A549 (cell line): ENCODE results near the gene COL7A1. TPM values are rescaled to one million over a fixed set of nuclear protein-coding genes. Genes with fewer than 3 reads are reported as not detected.
"Not testable (repeated sequence)": the region's sequence is repeated elsewhere in the genome, so short reads cannot be mapped to it uniquely, and the experiment has no call there.

Experiments
- ATAC-seq, 2 experiments: fragments of 200-7000 bp in 1 of 2; fragments of >200 bp in 1 of 2; cut with Nextera tagmentation in 1 of 2; cut with Tn5 transposase in 1 of 2; 3 replicates each; pipeline versions ENCODE4 v1.8.0 to v1.9.1; 2018 to 2020; ENCODE audit warnings: mild to moderate bottlenecking in 1 of 2, moderate library complexity in 1 of 2
- CTCF ChIA-PET: fragments of 300-600 bp; sonication (Branson Sonifier 250); formaldehyde crosslinking; extraction: SDS; loops from one replicate; lab custom pipeline; 2021; ENCODE audit warnings: antibody characterized with exemption, inconsistent platforms; lab: Yijun Ruan, JAX
- POLR2A ChIA-PET: fragments of 350-600 bp; formaldehyde crosslinking; extraction: SDS; loops from one replicate; lab custom pipeline; 2021; ENCODE audit warnings: antibody characterized with exemption, inconsistent platforms; lab: Yijun Ruan, JAX
- DNase-seq, 2 experiments: peaks; one replicate each; pipeline versions ENCODE4 v3.0.0 to v3.0.0-alpha.2; 2011 to 2016; ENCODE audit warnings: low read depth in 1 of 2, low spot score in 1 of 2
- FAIRE-seq: peaks from 2 replicates; lab custom pipeline; 2011; peaks lifted over from hg19 to GRCh38; lab: Jason Lieb, UNC
- H3K27ac ChIP-seq, 2 experiments: fragments of >200 bp; sonication (Bioruptor Twin); formaldehyde crosslinking; 3 replicates each; pipeline ENCODE4 v1.5.1; 2016 to 2017
- H3K4me1 ChIP-seq: fragments of >200 bp; sonication (Bioruptor Twin); formaldehyde crosslinking; 3 replicates; pipeline ENCODE4 v1.6.1; 2016
- H3K4me2 ChIP-seq: fragments of >200 bp; sonication (Bioruptor Twin); formaldehyde crosslinking; 3 replicates; pipeline ENCODE4 v1.6.1; 2016
- H3K4me3 ChIP-seq: fragments of >200 bp; sonication (Bioruptor Twin); formaldehyde crosslinking; 3 replicates; pipeline ENCODE4 v1.5.1; 2016
- H3K9me3 ChIP-seq: fragments of >200 bp; sonication (Bioruptor Twin); formaldehyde crosslinking; 3 replicates; pipeline ENCODE4 v1.6.1; 2016
- BCL3 ChIP-seq: fragments of >200 bp; sonication (Bioruptor Twin); formaldehyde crosslinking; IDR thresholded peaks from 3 replicates; pipeline ENCODE4 v1.6.1; 2016
- CBX2 ChIP-seq: fragments of 200-600 bp; sonication (generic); IDR thresholded peaks from 2 replicates; pipeline ENCODE4 v1.6.1; 2016; ENCODE audit warnings: low read depth, mild to moderate bottlenecking, borderline replicate concordance
- CEBPB ChIP-seq, 2 experiments: fragments of >200 bp in 1 of 2; sonication (Bioruptor Twin) in 1 of 2; formaldehyde crosslinking in 1 of 2; IDR thresholded peaks; 2 replicates each; pipeline ENCODE4 v1.6.1; 2012 to 2016
- CHD2 ChIP-seq: fragments of 150-350 bp; IDR thresholded peaks from 2 replicates; pipeline ENCODE4 v1.6.1; 2014; ENCODE audit warnings: low read length; ENCODE audit not compliant: partially characterized antibody
- CTCF ChIP-seq: fragments of >200 bp; sonication (Bioruptor Twin); formaldehyde crosslinking; IDR thresholded peaks from 3 replicates; pipeline ENCODE4 v1.5.1; 2016
- EHF ChIP-seq: fragments of 250-450 bp; sonication (Bioruptor Pico); IDR thresholded peaks from 2 replicates; pipeline ENCODE4 v1.5.0; 2020; ENCODE audit warnings: mild to moderate bottlenecking
- EHMT2 ChIP-seq: fragments of 200-600 bp; sonication (generic); IDR thresholded peaks from 2 replicates; pipeline ENCODE4 v1.6.1; 2016; ENCODE audit warnings: antibody characterized with exemption, low read depth, mild to moderate bottlenecking, moderate library complexity
- ELK1 ChIP-seq: fragments of 150-350 bp; IDR thresholded peaks from 2 replicates; pipeline ENCODE4 v1.6.1; 2014; ENCODE audit warnings: low read depth, mild to moderate bottlenecking, low read length
- HDAC2 ChIP-seq: fragments of 200-600 bp; sonication (generic); IDR thresholded peaks from 2 replicates; pipeline ENCODE4 v1.6.1; 2016
- HOXB13 ChIP-seq: fragments of 250-450 bp; sonication (Bioruptor Pico); IDR thresholded peaks from 2 replicates; pipeline ENCODE4 v1.5.0; 2020; ENCODE audit warnings: low read depth, mild to moderate bottlenecking, moderate library complexity
- HOXB5 ChIP-seq: fragments of 250-450 bp; sonication (Bioruptor Pico); IDR thresholded peaks from 2 replicates; pipeline ENCODE4 v1.5.0; 2020; ENCODE audit warnings: mild to moderate bottlenecking, moderate library complexity
- JUNB ChIP-seq: fragments of >200 bp; sonication (Bioruptor Twin); formaldehyde crosslinking; IDR thresholded peaks from 2 replicates; pipeline ENCODE4 v1.6.1; 2016
- KDM1A ChIP-seq: fragments of 200-600 bp; sonication (generic); IDR thresholded peaks from 2 replicates; pipeline ENCODE4 v1.6.1; 2016; ENCODE audit warnings: low read depth, mild to moderate bottlenecking
- NPAS2 ChIP-seq: fragments of 250-450 bp; sonication (Bioruptor Pico); IDR thresholded peaks from 2 replicates; pipeline ENCODE4 v1.8.0; 2022; ENCODE audit warnings: mild to moderate bottlenecking, moderate library complexity, borderline replicate concordance
- PBX3 ChIP-seq: IDR thresholded peaks from 2 replicates; pipeline ENCODE4 v1.6.1; 2012
- POLR2A ChIP-seq: IDR thresholded peaks from 2 replicates; pipeline ENCODE4 v1.6.1; 2012; ENCODE audit warnings: mild to moderate bottlenecking, low read length
- RFX5 ChIP-seq: fragments of 450-650 bp; IDR thresholded peaks from 2 replicates; pipeline ENCODE4 v1.7.1; 2014; ENCODE audit warnings: antibody characterized with exemption, mild to moderate bottlenecking, moderate library complexity
- RNF2 ChIP-seq: fragments of 200-600 bp; sonication (generic); IDR thresholded peaks from 2 replicates; pipeline ENCODE4 v1.6.1; 2016; ENCODE audit warnings: low read depth, mild to moderate bottlenecking, antibody characterized with exemption, moderate library complexity, borderline replicate concordance
- ZFP36 ChIP-seq: fragments of 450-650 bp; IDR thresholded peaks from 2 replicates; pipeline ENCODE4 v1.6.1; 2014; ENCODE audit warnings: borderline replicate concordance; ENCODE audit not compliant: partially characterized antibody
- ZNF302 ChIP-seq: fragments of 250-450 bp; sonication (Bioruptor Pico); IDR thresholded peaks from 2 replicates; pipeline ENCODE4 v1.9.0; 2021; ENCODE audit warnings: inconsistent platforms, mild to moderate bottlenecking, moderate library complexity
- WGBS: methylation state at CpG from one replicate; pipeline ENCODE4 v1.1.6; 2017; ENCODE audit errors: missing lambda C conversion rate; 5-methylcytosine and 5-hydroxymethylcytosine counted together
- polyA plus RNA-seq, 4 experiments: library from polyadenylated mRNA; depleted of rRNA in 3 of 4; stranded (reverse); fragments of >200 nt; fragmentation: RNase III in 1 of 4; extraction: RNeasy Plus Mini Kit Qiagen cat#74134 plus additional on column Dnase treatment in 1 of 4; gene quantifications; 2 replicates in 3 of 4; 3 replicates in 1 of 4; pipeline ENCODE4 v1.2.3, GENCODE V29; 2011 to 2017

Gene COL7A1
- polyA plus RNA-seq, 2 of the 4 experiments (the other 2 are of a cell fraction), result 36.5 to 240 TPM

- no peaks in the 10 kb centered on the region for H3K9me3 ChIP-seq
These were observed 62.2 kb downstream of the COL7A1 start for GRCh38 chr3:48532977-48533337.

GRCh38 chr3:48532271-48532976 is 62.7 kb downstream of the COL7A1 start:
- CTCF ChIA-PET, result interaction anchor here (0.9 to 1.5 kb wide), 3 partner anchors 15 to 60 kb away, joined by 3 read pairs; no protein-coding TSS in a partner anchor
- WGBS, result 85% methylated on average over 6 of the region's 6 CpGs
- Histone ChIP-seq H3K4me1 (no peaks in the 10 kb centered on the region), H3K9me3 (no peaks in the 10 kb centered on the region), H3K27ac (no peak overlapping the region), H3K4me2 (no peak overlapping the region), H3K4me3 (no peak overlapping the region)
- ATAC-seq (no peak), DNase-seq (no peak), FAIRE-seq (no peak)
- POLR2A ChIA-PET, result no interaction called here
- TF ChIP-seq HDAC2 (no peak), RNF2 (no peak), ELK1 (no peak), POLR2A (no peak), JUNB (no peak), EHMT2 (no peak), CBX2 (no peak), PBX3 (no peak), KDM1A (no peak)

More at GRCh38 chr3:48532977-48533337, 62.2 kb downstream of the COL7A1 start:
- ATAC-seq (no peak), DNase-seq (no peak), FAIRE-seq (no peak)
- no peak overlapping the region for H3K4me3 ChIP-seq
- no peak for TF ChIP-seq ZNF302 (CRISPR knock-in tag)
- no peak for TF ChIP-seq CHD2
- no peaks in the 10 kb centered on the region for H3K4me1 ChIP-seq
- CTCF ChIA-PET, result interaction anchor here (1.1 to 1.5 kb wide), 3 partner anchors 15 to 68 kb away, joined by 3 read pairs; no protein-coding TSS in a partner anchor
- no peak overlapping the region for H3K4me2 ChIP-seq
- POLR2A ChIA-PET, result no interaction called here
- WGBS, result 78% methylated on average over 2 of the region's 2 CpGs
- no peak overlapping the region for H3K27ac ChIP-seq

GRCh38 chr3:48530701-48531100 is 64.4 kb downstream of the COL7A1 start:
- H3K4me1 ChIP-seq, H3K4me2 ChIP-seq, FAIRE-seq, H3K4me3 ChIP-seq, H3K27ac ChIP-seq, DNase-seq, H3K9me3 ChIP-seq, POLR2A ChIA-PET, ATAC-seq: not testable (repeated sequence)
- CTCF ChIA-PET, result interaction anchor here (2.7 kb wide), 1 partner anchor 19 kb away, joined by 8 read pairs; no protein-coding TSS in a partner anchor
- 97% methylated on average over 4 of the region's 4 CpGs for WGBS

GRCh38 chr3:48528754-48529153 is 66.4 kb downstream of the COL7A1 start:
- 92% methylated on average over 3 of the region's 3 CpGs for WGBS
- no peak for TF ChIP-seq ELK1
- TF ChIP-seq HOXB13 (CRISPR knock-in tag), result no peak
- no peak for TF ChIP-seq PBX3
- TF ChIP-seq CHD2, result no peak
- no peak for TF ChIP-seq KDM1A
- no peak for TF ChIP-seq CEBPB (IDR thresholded peaks at IDR 0.05)
- TF ChIP-seq HOXB5, result no peak
- no peak for TF ChIP-seq BCL3
- TF ChIP-seq RFX5, result no peak
- TF ChIP-seq EHF (CRISPR knock-in tag), result no peak
- TF ChIP-seq ZFP36, result no peak
- no peak for TF ChIP-seq NPAS2 (CRISPR knock-in tag)
- TF ChIP-seq CTCF, result no peak
- no peak overlapping the region for H3K27ac ChIP-seq
- no peak for DNase-seq
- CTCF ChIA-PET, result no interaction called here
- no peaks in the 10 kb centered on the region for H3K9me3 ChIP-seq
- no peak for FAIRE-seq
- no peak overlapping the region for H3K4me2 ChIP-seq
- POLR2A ChIA-PET, result no interaction called here
- ATAC-seq, result no peak
- H3K4me1 ChIP-seq, result no peaks in the 10 kb centered on the region
- no peak overlapping the region for H3K4me3 ChIP-seq
